HG03060 (cell line): Measurements from ENCODE around the gene AACS.
"Not testable (repeated sequence)": the region's sequence is repeated elsewhere in the genome, so short reads cannot be mapped to it uniquely, and the experiment has no call there.

Experiments used
- ATAC-seq: cut with Tn5 transposase; IDR thresholded peaks from one replicate; pipeline ENCODE4 v1.9.1; 2021; ENCODE audit warnings: low read depth, moderate number of reproducible peaks; ENCODE audit not compliant: unreplicated experiment

Gene AACS, protein sequence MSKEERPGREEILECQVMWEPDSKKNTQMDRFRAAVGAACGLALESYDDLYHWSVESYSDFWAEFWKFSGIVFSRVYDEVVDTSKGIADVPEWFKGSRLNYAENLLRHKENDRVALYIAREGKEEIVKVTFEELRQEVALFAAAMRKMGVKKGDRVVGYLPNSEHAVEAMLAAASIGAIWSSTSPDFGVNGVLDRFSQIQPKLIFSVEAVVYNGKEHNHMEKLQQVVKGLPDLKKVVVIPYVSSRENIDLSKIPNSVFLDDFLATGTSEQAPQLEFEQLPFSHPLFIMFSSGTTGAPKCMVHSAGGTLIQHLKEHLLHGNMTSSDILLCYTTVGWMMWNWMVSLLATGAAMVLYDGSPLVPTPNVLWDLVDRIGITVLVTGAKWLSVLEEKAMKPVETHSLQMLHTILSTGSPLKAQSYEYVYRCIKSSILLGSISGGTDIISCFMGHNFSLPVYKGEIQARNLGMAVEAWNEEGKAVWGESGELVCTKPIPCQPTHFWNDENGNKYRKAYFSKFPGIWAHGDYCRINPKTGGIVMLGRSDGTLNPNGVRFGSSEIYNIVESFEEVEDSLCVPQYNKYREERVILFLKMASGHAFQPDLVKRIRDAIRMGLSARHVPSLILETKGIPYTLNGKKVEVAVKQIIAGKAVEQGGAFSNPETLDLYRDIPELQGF

DNA sequence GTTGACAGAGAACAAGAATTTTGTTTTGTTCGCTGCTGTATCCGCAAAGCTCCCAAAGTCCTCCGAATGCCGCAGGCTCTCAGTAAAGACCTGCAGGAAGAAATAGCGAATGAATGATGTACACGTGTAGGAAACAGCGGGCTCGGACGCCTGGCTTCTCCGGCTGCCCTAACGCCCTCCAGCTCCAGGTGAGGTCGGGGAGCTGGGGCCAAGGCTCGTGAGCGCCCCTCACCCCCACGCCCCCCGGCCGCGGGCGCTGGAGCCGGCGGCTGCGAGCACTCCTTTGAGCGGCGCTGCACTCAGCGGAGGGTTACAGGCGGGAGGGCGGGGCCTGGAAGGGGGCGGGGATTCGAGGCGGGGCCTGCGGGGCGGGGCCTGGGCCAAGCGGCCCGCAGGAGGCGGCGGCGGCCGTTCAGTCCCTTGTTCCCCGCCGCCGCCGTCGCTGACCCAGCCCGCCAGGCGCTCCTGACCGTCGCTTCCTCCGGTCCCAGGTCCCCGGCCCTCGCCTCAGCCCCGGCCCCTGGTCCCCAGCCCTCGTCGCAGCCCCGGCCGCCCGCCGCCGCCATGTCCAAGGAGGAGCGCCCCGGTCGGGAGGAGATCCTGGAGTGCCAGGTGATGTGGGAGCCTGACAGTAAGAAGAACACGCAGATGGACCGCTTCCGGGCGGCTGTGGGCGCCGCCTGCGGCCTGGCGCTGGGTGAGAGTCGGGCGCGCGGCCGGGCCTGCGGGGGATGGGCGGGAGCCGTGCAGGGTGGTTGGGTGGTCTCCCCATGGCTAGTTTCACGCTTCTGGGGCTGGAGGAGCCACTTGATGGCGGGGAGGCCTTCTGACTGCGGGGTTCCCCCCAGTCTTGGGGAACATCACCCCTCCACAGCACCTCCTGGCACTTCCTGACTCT lies at the start of gene AACS:
TSS of gene AACS (plus strand) at position 415 of the 898 bp plus-strand sequence. CDS start at position 565, 150 bp downstream.
- ATAC-seq, result peak; percentile 42

DNA sequence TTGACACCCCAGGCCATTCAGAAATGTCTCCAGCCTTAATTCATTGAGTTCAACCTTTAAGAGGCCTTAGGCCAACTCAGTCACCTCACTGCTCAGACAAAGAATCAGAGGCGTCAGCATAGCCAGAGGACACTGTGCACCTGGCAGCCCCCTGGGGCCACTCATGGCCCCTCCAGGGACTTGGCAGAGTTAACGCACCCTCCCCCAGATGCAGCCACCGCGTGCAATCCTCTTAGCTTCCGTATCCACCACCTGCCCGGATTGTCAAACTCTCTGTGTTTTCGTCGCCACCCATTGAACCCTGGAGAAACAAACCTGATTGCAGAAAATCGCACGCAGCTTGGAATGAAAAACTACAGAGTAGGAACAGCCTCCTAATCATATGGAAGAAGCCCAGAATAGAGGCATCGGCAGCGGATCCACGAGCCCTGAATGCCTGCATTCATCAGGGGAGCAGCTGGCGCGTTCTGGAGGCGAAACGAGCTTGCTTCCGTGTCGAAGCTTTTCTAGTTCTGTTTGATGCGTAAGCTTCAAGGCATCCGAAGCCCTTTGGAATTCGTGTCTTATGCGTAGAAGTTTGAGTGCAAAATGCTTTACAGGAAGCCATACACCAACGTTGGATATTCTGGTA lies 49.4 kb upstream of the AACS start:
- no peak for ATAC-seq

DNA sequence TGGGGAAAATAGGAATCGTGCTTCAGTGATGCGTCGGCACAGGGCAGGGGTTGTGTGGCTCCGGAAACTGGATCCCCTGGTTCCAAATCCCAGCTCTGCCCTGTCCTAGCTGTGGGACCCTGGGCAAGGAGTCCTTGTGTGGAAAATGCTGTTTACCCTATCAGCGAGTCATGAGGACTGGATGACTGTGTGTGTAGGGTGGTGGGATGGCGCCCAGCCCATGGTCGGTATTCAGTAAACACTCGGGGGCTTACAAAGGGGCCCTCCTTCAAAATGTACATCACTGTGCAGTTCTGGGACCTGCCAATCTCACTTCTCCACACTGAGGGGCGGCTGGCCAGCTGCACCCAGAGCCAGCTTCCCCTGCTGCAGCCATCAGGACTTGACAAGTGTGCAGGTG lies 47.4 kb upstream of the AACS start:
- no peak for ATAC-seq

DNA sequence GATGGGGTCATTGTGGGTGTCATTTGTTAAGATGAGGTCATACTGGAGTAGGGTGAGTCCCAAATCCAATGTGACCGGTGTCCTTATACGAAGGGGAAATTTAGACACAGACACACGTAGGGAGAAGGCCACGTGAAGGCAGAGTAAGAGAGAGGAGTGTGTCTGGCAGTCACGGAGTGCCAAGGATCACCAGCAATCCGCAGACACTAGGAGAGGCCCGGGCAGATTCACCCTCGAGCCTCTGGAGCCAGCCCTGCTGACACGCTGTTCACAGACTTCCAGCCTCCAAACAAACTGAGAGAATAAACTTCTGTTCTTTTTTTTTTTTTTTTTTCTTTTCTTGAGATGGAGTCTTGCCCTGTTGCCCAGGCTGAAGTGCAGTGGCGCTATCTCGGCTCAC lies 46.9 kb upstream of the AACS start:
- no peak for ATAC-seq

DNA sequence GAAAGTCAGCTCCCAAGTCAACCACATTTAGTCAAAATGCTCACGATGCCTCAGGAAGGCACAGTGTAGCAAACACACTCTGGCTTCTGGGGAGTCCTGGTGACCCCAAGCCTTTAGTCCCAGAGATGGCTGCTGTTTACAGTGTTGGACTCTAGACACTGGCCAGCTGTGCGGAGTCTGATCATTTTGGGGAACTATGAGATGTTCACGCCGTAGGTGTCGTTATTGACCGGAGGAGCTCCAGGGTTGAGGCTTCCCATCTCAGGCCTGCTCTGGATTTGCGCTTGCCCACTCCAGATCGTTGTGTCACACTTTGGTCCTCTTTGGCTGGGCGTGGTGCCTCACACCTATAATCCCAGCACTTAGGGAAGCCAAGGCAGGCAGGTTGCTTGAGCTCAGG lies 44.1 kb upstream of the AACS start:
- ATAC-seq, result no peak

DNA sequence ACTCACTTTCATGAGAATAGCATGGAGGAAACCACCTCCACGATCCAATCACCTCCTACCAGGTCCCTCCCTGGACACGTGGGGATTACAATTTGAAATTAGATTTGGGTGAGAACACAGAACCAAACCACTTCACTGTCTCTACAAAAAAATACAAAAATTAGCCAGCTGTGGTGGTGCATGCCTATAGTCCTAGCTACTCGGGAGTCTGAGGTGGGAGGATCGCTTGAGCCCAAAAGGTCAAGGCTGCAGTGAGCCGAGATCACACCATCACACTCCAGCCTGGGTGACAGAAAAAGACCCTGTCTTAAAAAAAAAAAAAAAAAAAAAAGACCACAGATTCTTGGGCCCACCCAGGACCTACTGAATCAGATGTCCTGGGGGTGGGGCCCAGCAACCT lies 43.5 kb upstream of the AACS start:
- ATAC-seq, result no peak

DNA sequence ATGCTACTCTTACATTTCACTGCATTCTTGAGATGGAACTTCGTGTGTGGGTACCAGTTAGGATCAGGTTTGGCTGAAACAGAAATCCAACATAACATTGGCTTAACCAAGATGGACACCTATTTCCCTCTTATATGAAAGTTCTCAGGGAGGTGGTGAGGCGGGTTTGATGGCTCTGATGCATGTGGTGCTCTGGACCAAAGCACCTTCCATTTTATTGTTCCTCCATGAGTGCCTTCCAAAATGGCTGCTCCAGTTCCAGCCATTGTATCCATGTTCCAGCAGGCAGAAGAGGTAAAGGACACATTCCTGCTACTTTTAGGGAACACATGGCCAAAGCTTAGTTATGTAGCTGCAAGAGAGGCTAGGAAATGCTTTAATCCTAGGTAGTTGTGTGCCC lies 42.2 kb upstream of the AACS start:
- no peak for ATAC-seq

DNA sequence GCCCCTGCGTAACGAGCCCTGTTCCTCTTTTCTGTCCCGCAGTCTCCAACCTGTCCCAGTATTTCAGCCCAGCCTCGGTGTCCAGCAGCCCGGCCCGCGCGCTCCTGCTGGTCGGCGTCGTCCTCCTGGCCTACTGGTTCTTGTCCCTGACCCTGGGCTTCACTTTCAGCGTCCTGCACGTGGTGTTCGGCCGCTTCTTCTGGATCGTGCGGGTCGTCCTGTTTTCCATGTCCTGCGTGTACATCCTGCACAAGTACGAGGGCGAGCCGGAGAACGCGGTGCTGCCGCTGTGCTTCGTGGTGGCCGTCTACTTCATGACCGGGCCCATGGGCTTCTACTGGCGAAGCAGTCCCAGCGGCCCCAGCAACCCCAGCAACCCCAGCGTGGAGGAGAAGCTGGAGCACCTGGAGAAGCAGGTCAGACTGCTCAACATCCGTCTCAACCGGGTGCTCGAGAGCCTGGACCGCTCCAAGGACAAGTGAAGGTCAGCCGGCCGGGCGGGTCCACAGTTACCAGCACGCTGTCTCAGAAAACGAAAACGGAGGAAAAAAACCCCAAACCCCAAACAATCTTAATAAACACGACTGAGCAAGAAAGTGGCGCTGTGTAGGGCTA lies 40.2 kb upstream of the AACS start:
- no peak for ATAC-seq

DNA sequence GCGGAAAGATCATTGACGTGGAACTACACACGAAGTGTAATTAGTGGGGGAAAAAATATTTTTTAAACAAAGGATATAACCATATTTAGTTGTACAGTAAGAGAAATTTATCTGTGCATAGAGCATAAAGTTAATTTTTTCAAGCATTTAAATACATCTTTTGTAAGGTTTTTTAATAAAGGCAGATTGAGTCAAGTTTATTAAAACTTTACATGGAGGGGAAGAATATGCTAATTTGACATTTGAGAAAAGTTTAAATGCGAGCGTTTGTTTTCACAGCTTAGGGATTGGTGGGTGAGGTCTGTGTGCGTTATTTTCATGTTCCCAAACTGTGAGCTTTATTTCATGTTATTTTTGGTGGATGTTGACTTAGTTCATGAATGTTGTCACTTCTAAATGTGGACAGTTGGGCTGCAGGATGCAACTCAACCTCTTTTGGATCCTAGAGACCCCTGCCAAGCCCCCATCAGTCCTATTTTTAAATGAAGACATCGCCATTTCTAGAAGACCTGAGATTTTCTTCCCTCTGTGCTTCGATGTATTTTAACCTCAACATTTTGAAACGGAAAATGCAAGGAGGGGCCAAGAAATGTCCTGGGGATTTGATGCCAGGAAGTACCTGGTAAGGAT lies 39.5 kb upstream of the AACS start:
- ATAC-seq, result no peak

DNA sequence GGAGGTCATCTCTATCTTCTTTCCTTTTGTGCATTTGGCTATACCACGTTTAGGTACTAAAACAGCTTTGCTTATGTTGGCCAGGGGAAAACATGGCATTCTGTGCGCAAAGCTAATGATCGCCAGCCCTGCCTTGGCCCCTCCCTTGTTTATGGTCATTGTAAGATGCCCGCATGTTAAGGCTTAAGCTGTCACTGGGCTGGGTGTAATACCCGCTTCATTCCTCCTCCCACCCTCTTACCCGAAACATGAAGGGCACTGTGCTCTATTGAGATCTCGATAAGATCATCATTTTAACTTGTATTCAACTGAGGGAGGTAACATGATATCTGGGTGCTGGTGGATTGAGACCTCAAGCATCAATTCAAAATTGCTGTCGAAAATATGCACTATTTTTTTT lies 37.1 kb upstream of the AACS start:
- ATAC-seq, result no peak

DNA sequence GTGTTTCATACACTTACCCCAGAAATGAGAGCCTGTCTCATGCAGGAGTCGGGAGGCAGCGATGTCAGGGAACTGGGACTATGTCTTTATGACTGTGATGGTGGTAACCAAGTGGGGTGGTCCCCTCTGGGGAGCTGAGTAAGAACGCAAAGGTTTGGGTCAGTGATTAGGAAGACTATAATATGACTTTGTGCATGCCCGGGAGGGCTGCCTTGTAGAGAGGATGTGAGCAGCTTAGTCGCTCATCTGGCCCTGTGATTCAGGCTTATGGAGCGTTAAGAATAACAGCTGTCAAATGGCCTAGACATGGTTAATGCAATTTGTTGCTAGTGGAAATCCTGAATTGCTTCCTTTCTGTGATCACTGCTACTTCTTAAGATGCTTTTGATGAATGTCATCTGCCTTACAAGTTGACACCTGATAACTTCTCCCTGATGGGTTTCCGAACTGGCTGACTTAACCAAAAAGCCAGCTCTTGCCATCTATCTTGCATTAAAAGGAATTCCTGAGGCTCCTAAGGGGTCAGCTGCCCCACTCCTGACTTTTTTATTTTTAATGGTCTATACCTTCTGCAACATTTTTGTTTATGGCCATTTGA lies 35.4 kb upstream of the AACS start:
- ATAC-seq, result no peak

DNA sequence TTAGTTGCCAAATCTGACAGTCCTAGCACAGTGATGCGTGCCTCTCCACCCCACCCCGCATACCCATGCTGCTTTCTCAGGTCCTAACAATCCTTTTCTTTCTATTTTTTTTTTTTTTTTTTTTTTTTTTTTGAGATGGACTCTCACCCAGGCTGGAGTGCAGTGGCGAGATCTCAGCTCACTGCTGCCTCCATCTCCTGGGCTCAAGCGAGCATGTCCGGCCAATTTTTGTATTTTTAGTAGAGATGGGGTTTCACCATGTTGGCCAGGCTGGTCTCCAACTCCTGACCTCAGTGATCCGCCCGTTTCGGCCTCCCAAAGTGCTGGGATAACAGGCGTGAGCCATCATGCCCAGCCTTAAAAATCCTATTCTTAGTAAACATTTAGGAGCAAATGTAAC lies 33.8 kb upstream of the AACS start:
- ATAC-seq, result not testable (repeated sequence)

DNA sequence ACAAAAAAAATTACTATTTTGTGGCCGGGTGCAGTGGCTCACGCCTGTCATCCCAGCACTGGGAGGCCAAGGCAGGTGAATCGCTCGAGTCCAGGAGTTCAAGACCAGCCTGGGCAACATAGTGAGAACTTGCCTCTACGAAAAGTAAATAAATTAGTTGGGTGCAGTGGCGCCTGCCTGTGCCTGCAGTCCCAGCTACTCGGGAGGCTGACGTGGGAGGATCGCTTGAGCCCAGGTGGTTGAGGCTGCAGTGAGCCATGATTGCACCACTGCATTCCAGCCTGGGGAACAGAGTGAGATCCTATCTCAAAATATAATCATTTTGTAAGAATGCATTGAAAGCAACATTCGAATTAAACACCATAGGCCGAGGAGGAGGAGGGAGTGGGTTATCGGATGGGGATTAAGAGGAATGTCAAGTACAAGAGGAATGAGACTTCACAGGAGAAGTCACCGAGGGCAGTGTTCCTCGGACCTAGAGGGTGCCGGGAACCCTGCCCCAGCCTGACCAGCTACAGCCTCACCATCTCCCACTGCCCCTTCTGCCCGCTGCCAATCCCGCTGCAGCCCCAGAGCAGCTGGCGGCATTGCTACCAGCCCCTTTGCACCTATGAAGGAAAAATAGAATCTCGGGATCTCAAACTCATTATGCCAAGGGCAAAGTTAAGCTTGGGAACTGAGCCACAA lies 32.6 kb upstream of the AACS start:
- no peak for ATAC-seq

DNA sequence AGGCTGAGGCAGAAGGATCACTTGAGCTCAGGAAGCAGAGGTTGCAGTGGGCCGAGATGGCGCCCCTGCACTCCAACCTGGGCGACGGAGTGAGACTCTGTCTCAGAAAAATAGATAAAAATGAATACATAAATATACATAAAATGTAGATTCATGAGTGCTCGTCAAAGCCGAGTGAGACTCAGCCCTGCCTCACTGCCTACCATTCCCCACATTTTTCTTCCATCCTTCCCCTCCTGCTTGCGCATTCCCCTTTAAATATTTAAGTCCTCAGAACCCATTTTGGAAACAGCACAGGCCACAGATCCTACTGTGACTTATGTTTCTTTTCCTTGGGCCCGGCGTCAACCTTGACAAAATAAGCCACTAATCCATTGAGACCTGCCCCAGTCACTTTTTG lies 31.9 kb upstream of the AACS start:
- ATAC-seq, result no peak

DNA sequence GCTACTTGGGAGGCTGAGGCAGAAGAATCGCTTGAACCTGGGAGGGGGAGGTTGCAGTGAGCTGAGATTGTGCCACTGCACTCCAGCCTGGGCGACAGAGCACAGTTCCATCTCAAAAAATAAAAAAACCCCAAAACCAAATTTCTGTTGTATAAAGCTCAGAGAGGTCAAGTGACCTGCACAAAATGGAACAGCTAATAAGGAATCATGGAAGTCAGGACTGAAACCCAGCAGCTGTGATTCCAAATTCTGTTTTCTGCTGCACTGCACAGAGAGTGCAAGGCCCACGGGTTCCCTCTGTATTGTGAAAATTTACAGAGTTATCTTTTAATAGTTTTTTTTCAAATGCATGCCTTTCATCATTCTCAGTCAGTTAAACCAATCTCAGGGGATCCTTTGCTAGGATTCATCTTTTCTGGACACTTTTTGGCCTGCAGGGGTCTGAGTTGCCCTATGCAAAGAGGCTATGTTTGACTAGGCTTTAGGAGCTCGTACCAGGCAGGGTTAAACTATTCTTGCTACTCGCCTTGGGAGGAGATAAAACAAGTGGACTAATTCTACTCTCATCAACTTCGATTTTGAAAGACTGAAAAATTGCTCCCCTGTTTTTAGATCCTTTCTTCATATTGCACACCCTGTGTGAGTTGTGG lies 26.1 kb upstream of the AACS start:
- no peak for ATAC-seq

DNA sequence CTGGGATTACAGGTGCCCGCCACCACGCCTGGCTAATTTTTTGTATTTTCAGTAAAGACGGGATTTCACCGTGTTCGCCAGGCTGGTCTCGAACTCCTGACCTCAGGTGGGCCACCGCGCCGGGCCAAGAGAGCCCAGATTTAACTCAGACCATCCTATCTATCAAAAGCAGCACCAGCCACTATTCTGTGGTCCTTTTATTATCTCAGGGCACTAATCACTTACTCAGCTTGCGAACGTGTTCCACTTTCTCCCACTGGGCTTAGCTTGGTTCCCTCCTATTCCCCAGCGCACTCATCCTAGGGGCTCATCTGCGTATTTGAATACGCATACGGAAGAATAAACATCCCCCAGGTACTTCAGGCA lies 16.2 kb upstream of the AACS start:
- no peak for ATAC-seq

DNA sequence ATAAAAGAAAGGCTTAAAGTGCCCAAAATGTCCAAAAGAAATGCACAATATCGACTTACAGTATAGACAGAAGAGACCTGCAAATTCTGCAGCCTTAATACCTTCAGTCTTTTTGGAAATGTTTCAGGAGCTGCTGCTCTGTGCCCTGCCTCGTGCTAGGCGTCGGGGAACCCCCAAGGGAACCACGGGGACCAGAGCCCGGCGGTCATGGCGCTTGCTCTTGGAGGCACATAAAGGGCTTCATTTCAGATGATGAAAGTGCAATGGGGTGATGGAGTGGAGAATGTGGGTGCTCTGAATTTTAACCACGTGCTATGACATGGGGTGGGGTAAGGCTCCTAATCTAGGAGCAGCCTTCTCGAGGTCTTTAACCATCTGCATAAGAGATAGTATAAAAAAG lies 14.8 kb upstream of the AACS start:
- no peak for ATAC-seq

DNA sequence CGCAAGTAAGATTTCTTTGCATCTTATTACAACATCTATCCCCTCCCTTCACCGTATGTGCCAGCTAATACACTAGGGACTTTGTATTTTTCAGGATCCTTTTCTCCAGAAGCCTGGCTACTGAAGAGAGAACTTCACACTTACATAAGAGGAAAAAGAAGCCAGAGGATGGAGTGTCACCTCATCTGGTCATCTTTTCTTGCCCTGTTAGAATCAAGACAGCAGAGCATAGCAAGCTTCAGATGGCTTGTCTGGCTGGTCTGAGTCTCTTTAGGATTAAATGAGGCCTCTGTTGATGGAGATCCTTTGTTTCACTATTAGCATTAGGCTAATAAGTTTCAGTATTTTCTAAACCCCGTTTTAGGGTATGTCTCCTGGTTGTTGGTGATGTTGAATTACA lies 14.4 kb upstream of the AACS start:
- ATAC-seq, result no peak
